GM19240 (cell line): ENCODE data around the gene PARP8.

Experiments used
- DNase-seq: peaks from one replicate; pipeline ENCODE4 v3.0.0; 2011; ENCODE audit warnings: low spot score; ENCODE audit not compliant: insufficient read length

Gene PARP8

DNA sequence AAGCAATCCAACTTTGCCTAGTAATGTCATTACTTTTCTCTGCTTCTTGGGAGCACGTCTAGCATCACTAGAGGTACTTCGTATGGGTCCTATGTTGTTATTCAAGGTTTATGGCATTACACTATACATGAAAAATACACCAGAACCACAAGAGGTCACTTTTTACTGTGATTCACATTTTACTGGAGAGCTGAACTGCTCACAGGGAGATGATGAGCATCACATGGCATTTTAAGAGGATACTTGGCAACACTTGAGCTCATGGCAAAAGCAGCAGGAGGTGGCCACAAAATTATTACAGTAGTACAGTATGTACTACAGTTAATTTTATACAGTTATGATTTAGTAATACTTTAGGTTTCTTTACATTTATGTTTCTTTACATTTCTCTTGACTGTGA lies 223.4 kb downstream of the PARP8 start:
- DNase-seq = no peak
